NT2/D1 (cell line): Measurements from ENCODE around the gene ATP1B1.

Experiments used
- SUZ12 ChIP-seq: IDR thresholded peaks from 2 replicates; pipeline ENCODE4 v1.6.1; 2011; ENCODE audit not compliant: insufficient read length, insufficient read depth; ENCODE audit errors: extremely low read depth
- YY1 ChIP-seq: IDR thresholded peaks from 2 replicates; pipeline ENCODE4 v1.6.1; 2011; ENCODE audit not compliant: insufficient read length, insufficient read depth
- ZNF274 ChIP-seq: IDR thresholded peaks from 2 replicates; pipeline ENCODE4 v1.6.1; 2011; ENCODE audit warnings: mild to moderate bottlenecking, low read depth, low read length

- TF ChIP-seq ZNF274 (no peak), SUZ12 (no peak), YY1 (no peak)
Observed at GRCh38 chr1:169105434-169106094, 926 bp upstream of the ATP1B1 start.
